ENCODE results near the gene DHRS7.

DNA sequence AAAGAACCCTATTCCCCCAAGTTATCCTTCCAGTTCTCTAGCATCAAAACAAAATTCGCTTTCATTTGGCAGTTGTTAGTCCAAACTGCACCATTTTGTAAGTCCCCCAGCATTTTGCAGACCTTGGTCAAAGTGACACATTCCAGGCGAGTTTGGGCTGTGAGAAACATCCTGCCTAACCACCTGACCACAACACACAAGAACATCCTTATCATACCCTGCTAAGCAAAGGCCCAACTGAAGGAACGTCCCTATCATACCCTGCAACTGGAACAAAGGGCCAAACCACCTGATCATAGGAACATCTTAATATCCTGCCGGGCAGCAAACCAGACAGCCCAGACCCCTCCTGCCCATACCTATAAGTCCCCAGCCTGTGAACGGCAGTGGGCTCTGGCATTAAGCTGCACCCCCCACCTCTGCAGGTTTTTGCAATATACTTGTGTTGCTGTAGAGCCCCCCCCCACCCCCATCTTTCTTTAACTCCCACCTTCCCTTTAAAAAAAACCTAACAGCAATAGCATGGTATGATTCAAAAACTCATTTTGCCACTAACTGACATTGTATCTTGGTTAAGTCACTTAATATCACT lies 70.8 kb downstream of the DHRS7 start:
- TF ChIP-seq, protein P1, sequence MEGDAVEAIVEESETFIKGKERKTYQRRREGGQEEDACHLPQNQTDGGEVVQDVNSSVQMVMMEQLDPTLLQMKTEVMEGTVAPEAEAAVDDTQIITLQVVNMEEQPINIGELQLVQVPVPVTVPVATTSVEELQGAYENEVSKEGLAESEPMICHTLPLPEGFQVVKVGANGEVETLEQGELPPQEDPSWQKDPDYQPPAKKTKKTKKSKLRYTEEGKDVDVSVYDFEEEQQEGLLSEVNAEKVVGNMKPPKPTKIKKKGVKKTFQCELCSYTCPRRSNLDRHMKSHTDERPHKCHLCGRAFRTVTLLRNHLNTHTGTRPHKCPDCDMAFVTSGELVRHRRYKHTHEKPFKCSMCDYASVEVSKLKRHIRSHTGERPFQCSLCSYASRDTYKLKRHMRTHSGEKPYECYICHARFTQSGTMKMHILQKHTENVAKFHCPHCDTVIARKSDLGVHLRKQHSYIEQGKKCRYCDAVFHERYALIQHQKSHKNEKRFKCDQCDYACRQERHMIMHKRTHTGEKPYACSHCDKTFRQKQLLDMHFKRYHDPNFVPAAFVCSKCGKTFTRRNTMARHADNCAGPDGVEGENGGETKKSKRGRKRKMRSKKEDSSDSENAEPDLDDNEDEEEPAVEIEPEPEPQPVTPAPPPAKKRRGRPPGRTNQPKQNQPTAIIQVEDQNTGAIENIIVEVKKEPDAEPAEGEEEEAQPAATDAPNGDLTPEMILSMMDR (conservative IDR thresholded peaks at IDR 0.05; ENCODE audit: low read depth in 2 of 2): no peak
- TF ChIP-seq CREB1 (CRISPR knock-in tag; IDR thresholded peaks at IDR 0.05; ENCODE audit: low read depth) (no peak), REST (IDR thresholded peaks at IDR 0.05; ENCODE audit: unreplicated experiment) (no peak), EZH2phosphoT487 (IDR thresholded peaks at IDR 0.05; ENCODE audit: unreplicated experiment) (no peak), EZH2 (IDR thresholded peaks at IDR 0.05; ENCODE audit: low read depth, unreplicated experiment) (no peak), ZNF331 (CRISPR knock-in tag; IDR thresholded peaks at IDR 0.05; ENCODE audit: low read depth) (no peak), JUNB (IDR thresholded peaks at IDR 0.05; ENCODE audit: unreplicated experiment) (no peak)
